Esophagus mucosa (tissue), 1 donor: ENCODE data around the gene ACOXL. TPM values are rescaled to one million over a fixed set of nuclear protein-coding genes. Genes with fewer than 3 reads are reported as not detected.
"Not testable (repeated sequence)": the region's sequence is repeated elsewhere in the genome, so short reads cannot be mapped to it uniquely, and the experiment has no call there.

Experiments used
- ATAC-seq: fragments of 200-7000 bp; cut with Tn5 transposase; one replicate; pipeline ENCODE4 v1.9.1; 2020
- total RNA-seq: library from RNA; stranded (reverse); gene quantifications from one replicate; pipeline ENCODE4 v1.2.4, GENCODE V29; 2023
- donor health status: DM: yes; HTN: yes; CAD: no.

Gene ACOXL
- total RNA-seq, 1 donor from 2014 or later, result not detected

GRCh38 chr2:110829413-110830146, 97.2 kb downstream of the ACOXL start:
- no peak for ATAC-seq

GRCh38 chr2:110832740-110833139, 100.4 kb downstream of the ACOXL start:
- no peak for ATAC-seq

GRCh38 chr2:110834134-110834827, 101.9 kb downstream of the ACOXL start:
- ATAC-seq, result no peak

GRCh38 chr2:110836671-110837070, 104.3 kb downstream of the ACOXL start:
- no peak for ATAC-seq

GRCh38 chr2:110837446-110838409, 105.4 kb downstream of the ACOXL start:
- no peak for ATAC-seq

GRCh38 chr2:110838657-110839384, 106.4 kb downstream of the ACOXL start:
- no peak for ATAC-seq

- no peak for ATAC-seq
Observed at GRCh38 chr2:110840508-110840907, 108.1 kb downstream of the ACOXL start.

GRCh38 chr2:110842048-110842447, 109.7 kb downstream of the ACOXL start:
- ATAC-seq, result no peak

GRCh38 chr2:110843496-110843895, 111.1 kb downstream of the ACOXL start:
- no peak for ATAC-seq

- no peak for ATAC-seq
Observed at GRCh38 chr2:110843959-110844510, 111.7 kb downstream of the ACOXL start.

GRCh38 chr2:110847651-110848050, 115.3 kb downstream of the ACOXL start:
- ATAC-seq, result no peak

GRCh38 chr2:110848071-110848470, 115.7 kb downstream of the ACOXL start:
- ATAC-seq, result no peak

GRCh38 chr2:110848519-110849030, 116.2 kb downstream of the ACOXL start:
- ATAC-seq, result no peak

- ATAC-seq, result no peak
Observed at GRCh38 chr2:110851531-110851930, 119.2 kb downstream of the ACOXL start.

- ATAC-seq, result no peak
Observed at GRCh38 chr2:110852051-110852450, 119.7 kb downstream of the ACOXL start.

- no peak for ATAC-seq
Observed at GRCh38 chr2:110852541-110853263, 120.3 kb downstream of the ACOXL start.

GRCh38 chr2:110853516-110853915, 121.1 kb downstream of the ACOXL start:
- ATAC-seq, result no peak

GRCh38 chr2:110853948-110854347, 121.6 kb downstream of the ACOXL start:
- no peak for ATAC-seq

- no peak for ATAC-seq
Observed at GRCh38 chr2:110854355-110855081, 122.1 kb downstream of the ACOXL start.

GRCh38 chr2:110855841-110856240, 123.5 kb downstream of the ACOXL start:
- ATAC-seq, result not testable (repeated sequence)
